Nucleus accumbens (tissue), 56 donors: ENCODE measurements around the gene FUT1.
"Not testable (repeated sequence)": the region's sequence is repeated elsewhere in the genome, so short reads cannot be mapped to it uniquely, and the experiment has no call there.

Experiments
- DNase-seq, 56 donors: peaks; one replicate each; lab custom pipeline; 2025; lab: John Stamatoyannopoulos, UW

FUT1 gene

DNA sequence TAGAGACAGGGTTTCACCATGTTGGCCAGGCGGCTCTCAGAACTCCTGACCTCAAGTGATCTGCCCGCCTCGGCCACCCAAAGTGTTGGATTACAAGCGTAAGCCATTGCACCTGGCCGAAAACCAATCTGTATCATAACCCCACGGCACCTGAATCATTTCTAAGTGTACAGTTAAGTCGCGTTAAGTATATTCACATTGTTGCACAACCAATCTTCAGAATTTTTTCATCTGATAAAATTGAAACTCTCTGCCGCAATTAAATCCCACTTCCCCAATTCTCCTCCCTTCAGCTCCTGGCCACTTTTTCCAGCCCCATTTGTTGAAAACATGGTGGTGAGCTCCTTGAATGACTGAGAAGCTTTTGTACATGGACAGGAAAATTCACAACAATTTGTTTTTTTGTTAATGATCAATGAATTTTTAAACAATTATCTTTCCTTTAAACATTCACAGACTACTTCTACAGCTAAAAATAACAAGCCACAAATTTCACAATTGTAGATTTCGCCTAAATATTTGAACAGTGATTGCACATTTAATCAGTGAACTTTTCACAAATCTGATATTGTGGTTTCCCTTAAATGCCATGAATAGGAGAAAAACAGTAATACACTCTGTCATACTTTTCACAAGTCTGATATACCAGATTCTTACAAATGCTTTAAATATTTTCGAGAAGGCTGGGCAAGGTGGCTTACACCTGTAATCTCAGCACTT, 16.7 kb upstream of the FUT1 start:
- no peak for DNase-seq

DNA sequence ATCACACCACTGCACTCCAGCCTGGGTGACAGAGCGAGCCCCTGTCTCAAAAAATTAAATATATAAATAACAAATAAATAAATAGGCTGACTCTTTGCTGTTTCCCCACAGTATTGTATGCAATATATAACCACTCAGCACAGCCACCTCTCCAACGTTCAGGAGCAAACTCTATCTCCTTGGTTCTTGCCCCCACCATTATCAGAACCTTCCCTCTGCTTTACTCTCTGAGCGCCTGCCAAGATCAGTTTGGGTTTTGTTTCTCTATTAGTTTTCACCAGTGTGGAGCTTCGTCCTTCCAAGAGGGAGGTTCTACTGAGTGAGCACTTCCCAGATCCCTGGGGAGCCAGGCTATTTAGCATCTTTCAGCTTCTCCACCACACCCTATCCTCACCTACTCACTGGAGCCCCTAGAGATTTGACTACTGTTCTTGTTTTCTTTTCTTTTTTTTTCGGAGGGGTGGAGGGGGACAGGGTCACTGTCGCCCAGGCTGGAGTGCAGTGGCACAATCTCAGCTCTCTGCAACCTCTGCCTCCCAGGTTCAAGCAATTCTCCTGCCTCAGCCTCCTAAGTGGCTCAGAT, 15.8 kb upstream of the FUT1 start:
- DNase-seq = not testable (repeated sequence)

DNA sequence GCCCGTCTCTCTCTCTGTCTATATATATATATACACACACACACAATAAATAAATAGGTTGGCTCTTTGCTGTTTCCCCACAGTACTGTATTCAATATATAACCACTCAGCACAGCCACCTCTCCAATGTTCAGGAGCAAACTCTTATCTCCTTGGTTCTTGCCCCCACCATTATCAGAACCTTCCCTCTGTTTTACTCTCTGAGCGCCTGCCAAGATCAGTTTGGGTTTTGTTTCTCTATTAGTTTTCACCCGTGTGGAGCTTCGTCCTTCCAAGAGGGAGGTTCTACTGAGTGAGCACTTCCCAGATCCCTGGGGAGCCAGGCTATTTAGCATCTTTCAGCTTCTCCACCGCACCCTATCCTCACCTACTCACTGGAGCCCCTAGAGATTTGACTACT, 13.4 kb upstream of the FUT1 start:
- not testable (repeated sequence) for DNase-seq

DNA sequence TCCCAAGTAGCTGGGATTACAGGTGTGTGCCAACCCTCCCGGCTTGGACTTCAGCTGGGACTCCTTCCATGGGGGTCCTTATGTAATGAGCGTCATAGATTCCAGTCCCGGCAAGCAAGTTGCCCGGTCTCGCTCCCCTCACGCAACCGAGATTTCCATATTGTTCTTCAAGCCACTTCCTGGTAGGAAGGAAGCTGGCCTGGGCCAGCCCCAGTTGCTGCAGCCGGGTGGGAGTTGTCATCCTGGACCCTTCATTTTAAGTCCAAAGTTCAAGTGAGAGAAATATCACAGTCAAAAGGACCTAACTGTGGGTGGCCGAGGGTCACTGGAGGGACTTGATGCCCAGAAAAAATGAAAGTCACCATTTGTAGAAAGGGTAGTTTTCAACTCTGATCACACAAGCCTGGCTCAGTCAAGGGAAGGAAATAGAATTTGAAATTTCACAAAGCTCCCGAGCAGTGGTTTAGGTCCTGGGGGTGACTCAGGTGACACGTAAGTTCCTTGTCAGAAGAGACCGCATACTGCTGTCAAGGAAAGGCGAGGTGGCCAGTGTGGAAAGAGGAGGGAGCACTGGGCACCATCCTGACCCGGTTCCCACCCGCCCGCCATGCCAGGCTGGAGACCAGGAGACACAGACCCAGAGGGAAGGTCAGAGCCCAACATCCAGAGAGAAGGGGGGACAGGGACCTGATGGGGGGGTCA, 8.2 kb upstream of the FUT1 start:
- no peak for DNase-seq

DNA sequence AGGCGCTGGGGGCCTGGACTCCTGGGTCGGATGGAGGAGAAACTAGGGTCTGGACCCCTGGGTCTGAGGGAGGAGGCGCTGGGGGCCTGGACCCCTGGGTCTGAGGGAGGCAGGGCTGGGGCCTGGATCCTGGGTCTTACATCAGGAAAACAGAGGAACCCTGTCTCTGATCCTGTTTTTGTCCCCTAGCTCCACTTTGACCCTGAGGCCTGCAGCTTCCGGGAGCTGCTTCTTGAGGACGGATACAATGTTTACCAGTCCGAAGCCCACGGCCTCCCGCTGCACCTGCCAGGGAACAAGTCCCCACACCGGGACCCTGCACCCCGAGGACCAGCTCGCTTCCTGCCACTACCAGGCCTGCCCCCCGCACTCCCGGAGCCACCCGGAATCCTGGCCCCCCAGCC, 5.3 kb upstream of the FUT1 start:
- no peak for DNase-seq

DNA sequence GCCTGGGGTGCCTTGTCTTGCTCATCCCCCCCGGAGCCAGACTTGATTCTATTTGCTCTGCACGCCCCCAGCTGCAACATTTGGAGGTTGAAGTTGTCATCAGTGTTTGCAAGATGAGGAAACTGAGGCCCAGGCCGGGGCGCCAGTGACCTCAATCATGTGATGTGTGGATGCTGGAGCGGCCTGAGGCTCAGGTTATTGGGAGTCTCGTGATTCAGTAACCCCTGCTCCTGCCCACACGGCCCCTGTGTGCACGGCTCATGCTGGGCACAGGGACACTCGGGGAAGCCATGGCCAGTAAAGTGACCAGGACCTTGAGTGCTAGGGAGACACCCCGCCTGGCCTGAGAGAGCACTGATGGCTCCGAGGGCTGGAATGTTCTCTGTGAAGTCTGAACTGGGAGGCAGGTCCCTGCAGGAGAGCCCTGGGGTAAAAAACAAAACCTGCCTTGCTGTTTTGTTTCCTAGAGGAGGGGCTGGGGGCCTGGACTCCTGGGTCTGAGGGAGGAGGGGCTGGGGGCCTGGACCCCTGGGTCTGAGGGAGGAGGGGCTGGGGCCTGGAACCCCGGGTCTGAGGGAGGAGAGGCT, 4.7 kb upstream of the FUT1 start:
- DNase-seq = no peak

DNA sequence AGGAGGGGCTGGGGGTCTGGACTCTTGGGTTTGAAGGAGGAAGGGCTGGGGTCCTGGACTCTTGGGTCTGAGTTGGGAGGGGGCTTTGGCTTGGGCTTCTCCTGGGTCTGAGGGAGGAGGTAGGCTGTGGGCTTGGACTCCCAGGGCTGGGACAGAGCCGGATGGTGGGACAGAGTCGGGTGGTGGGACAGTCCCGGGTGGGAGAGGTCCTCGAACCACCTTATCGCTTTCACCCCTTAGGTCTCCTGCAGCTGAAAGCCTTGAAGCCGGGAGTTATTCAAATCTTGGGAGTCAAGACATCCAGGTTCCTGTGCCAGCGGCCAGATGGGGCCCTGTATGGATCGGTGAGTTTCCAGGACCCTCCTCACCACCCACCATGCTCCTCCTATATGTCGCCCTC, 4.2 kb upstream of the FUT1 start:
- DNase-seq = no peak

DNA sequence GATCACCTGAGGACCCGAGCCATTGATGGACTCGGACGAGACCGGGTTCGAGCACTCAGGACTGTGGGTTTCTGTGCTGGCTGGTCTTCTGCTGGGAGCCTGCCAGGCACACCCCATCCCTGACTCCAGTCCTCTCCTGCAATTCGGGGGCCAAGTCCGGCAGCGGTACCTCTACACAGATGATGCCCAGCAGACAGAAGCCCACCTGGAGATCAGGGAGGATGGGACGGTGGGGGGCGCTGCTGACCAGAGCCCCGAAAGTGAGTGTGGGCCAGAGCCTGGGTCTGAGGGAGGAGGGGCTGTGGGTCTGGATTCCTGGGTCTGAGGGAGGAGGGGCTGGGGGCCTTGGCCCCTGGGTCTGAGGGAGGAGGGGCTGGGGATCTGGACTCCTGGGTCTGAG, 3.8 kb upstream of the FUT1 start:
- DNase-seq = no peak

DNA sequence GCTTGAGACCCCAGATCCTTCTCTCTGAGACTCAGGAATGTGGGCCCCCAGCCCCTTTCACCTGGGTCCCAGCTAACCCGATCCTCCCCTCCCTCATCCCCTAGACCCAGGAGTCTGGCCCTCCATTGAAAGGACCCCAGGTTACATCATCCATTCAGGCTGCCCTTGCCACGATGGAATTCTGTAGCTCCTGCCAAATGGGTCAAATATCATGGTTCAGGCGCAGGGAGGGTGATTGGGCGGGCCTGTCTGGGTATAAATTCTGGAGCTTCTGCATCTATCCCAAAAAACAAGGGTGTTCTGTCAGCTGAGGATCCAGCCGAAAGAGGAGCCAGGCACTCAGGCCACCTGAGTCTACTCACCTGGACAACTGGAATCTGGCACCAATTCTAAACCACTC, 3.3 kb upstream of the FUT1 start:
- DNase-seq = no peak

DNA sequence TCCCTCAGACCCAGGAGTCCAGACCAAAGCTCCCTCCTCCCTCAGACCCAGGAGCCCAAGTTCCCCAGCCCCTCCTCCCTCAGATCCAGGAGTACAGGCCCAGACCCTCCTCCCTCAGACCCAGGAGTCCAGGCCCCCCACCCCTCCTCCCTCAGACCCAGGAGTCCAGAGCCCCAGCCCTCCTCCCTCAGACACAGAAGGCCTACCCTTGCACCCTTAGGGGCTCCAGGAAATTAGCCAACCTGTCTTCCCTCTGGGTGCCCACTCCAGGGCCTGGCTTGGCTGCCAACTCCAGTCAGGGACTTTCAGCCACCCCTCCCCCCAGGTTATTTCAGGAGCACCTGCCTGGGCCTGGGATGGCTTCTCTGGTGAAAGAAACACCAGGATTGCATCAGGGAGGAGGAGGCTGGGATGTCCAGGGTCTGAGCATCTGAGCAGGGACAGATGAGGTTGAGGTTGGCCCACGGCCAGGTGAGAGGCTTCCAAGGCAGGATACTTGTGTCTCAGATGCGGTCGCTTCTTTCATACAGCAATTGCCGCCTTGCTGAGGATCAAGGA, 2.7 kb upstream of the FUT1 start, which contains the start of gene FGF21:
FGF21 (plus strand) TSS at position 441 of the 558 bp plus-strand sequence. CDS start 713 bp downstream, outside the sequence.
- no peak for DNase-seq

DNA sequence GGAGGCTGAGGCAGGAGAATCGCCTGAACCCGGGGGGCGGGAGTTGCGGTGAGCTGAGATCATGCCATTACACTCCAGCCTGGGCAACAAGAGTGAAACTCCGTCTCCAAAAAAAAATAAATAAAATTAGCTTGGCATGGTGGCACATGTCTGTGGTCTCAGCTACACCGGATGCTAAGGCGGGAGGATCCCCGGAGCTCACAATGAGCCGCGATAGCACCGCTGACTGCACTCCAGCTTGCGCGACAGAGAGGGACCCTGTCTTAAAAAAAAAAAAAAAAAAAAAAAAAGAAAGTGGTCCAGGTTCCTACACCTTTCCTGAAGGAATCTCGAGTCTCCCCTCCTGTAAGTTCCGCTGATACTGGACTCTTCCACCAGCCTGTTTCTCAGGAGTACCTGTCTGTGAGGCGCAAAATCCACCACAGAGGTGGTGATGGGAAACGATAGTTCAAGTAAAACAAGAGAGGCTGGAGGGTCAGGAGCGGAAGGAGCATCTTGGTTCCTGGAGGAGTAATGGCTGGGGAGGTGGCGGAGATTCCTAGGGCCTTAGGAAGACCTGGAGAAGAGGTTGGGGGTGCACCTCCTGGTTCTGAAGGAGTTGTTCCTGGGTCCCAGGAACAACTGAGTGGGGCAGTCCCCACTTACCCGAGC, 471 bp downstream of the FUT1 start:
- DNase-seq = no peak

DNA sequence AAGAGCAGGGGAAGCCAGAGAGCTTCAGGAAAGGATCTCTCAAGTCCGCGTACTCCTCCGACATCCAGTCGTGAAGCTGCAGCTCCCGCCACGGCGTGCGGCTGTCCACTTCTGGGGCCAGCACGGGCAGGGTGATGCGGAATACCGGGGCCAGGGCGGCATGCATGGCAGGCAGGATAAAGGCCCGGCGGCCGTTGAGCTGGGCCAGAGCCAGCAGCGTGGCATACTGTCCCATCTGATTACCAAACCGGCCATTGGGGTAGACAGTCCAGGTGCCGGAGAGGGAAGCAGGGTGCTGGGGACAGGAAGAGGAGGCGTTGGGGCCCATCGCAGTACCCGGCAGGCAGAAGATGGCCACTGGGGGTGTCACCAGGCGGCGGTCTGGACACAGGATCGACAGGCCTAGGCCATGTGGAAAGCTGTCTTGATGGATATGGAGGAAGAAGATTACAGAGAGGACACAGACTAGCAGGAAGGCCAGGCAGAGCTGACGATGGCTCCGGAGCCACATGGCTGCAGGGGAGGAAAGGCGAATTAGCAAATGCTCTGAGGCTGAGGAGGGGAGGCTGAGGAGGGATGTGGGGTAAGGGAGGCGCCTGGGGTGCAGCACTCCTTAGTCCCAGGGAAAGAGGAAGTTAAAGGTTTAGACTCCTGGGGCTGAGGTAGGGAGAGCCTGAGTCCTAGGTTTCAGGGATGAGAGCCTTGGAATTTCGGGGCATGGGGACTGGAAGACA, 1.5 kb downstream of the FUT1 start:
- DNase-seq = no peak

DNA sequence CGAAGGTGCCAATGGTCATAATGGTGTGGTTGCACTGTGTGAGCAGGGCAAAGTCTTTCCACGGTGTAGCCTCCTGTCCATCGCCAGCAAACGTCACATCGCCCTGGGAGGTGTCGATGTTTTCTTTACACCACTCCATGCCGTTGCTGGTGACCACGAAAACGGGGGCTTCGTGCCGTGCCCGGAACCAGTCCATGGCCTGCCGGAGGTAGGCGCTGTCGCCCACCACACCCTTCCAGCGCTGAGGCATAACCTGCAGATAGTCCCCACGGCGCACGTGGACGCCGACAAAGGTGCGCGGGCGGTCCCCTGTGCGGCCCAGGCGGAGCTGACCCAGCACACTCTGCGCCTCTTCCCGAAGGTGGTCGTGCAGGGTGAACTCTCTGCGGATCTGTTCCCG, 2.1 kb downstream of the FUT1 start:
- no peak for DNase-seq

DNA sequence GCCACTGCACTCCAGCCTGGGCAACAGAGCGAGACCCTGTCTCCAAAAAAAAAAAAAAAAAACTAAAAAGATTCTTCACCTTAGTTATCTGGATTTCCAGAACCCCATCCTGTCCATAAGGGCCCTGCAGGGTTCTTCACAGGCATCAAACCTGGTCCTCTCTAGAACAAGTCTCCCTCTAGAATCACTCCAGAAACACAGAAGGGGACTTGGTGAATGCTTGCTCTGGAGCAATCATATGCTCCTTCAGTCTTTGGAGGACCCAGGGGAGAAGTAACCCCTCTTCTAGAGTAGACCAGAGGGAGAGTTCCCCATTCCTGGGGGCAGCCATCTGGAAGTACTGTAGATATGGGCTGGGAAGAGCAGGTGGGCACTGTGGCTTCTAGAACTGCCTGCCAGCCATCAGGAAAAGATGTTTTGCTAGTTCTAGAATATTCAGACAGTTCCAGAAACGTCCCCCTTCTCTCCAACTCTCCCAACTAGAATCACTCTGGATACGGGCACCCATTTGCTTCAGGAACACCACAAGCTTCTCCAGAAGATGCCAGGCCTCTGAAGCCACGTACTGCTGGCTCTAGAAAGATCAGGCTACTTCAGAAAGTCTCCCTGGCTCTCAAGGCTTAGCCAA, 2.8 kb downstream of the FUT1 start:
- no peak for DNase-seq

DNA sequence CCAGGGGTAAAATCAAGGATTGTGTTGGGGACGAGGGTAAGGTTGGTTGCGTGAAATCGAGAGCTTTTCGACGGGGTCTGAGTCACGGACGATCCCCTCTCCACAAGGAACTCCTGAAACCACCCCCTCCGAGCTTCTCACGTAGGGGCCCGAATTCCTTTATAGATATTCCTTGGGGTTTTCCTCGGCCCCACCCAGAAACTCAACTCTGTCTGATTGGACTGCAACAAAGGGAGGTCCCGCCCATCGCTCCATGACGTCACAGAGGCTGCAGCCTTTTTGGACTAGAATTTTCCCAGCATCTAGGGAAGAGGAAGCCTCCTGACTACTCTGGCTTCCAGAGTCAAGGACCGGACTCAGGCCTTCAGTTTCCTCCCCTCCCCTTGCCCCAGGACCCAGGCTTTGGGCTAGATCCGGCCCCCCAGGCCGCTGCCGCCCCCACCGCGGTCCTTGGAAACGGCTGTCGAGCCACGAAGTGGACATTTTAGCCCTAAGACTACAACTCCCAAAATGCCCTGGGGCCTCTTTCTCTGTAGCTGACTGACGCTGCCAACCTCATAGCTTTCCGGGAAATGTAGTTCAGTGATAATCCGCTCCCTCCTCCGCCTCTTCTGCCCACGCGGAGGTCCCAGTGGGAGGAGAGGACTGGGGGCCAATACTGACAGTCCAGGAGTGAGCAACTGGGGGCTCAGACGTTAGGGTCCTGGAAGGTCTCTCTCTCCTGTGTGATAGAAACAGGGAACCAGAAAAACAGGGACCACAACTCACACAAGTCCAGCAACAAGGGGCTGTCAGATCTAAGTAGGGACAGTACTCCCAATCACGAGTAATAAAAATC, 5.5 kb downstream of the FUT1 start, which contains the start of gene IZUMO1:
IZUMO1 (minus strand) TSS at position 172 of the 838 bp plus-strand sequence. CDS start 1,050 bp downstream, outside the sequence.
- peak in 53 of 56 donors; percentile 8 to 87 (median 69) for DNase-seq

DNA sequence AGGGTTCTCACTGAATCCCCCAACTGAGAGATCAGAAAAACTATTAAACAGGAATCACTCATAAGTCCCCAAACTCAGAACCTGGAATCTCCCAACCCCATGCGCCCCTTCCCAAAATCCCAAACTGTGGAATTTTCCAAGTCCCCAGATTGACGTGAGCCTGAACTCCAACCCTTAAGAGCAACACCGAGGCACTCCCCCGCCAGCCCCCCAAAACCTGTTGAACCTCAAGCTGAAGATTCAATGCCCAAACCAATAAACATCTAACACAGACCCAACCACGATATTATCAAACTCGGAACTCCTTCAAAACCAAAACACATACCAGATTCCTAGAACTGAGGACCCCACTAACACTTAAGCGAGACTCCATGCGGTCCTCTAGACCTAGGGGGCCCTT, 6.3 kb downstream of the FUT1 start:
- DNase-seq = no peak

DNA sequence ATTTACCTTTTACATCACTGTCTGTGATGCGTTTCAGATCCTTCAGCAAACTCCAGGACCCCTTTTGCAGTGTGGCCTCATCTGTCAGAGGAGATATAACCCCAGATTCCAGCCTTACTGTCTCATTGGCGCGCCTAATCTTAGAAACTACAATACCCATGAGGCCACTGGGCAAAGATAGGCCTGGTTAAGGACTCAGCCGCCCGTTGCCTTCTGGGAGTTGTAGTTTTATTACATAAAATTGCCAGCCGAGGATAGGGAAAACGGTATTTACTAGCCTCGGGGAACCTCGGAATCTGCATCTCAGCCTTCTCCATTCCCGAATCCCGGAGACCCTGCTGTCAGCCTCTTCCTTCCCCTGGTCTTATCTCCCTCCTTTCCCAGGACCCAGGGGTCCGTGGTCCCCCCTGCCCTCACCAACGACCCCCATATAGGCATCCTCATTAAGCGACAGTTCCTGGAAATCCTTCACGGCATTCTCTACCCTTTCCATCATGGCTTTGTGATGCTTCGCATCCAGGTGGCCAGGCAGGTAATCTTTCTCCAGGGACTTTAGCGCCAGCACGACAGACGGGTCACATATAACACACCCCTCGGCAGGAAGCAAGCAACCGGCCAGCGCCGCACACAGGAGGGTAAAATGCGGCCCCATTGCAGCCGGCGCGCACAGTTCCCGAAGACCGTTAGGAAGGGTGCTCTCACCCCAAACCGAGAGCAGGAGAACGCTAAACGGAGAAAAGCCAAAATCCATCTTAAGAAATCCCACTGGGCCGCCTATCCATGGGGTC, 7.0 kb downstream of the FUT1 start:
- peak in 49 of 56 donors; percentile 3 to 78 (median 37) for DNase-seq
